Measurements from ENCODE around the gene RALA.

Gene RALA

DNA sequence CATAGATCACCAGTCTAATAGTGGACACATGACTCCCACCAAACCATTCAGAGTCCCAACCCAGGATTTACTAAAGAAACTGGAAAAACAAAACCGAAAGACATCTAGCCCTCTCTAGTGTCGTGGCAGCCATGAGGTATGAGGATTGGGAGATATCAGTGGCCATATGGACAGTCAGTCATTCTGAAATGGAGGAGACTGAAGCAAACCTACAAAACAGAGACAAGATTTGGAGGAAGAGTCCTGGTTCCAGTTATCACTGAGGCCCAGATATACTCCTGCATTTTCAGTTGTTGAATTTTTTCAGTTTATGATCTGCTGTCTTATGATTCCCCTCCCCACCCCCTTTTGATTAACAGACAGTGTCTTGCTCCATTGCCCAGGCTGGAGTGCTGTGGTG lies 9.1 kb upstream of the RALA start:
- DNase-seq: no peak

DNA sequence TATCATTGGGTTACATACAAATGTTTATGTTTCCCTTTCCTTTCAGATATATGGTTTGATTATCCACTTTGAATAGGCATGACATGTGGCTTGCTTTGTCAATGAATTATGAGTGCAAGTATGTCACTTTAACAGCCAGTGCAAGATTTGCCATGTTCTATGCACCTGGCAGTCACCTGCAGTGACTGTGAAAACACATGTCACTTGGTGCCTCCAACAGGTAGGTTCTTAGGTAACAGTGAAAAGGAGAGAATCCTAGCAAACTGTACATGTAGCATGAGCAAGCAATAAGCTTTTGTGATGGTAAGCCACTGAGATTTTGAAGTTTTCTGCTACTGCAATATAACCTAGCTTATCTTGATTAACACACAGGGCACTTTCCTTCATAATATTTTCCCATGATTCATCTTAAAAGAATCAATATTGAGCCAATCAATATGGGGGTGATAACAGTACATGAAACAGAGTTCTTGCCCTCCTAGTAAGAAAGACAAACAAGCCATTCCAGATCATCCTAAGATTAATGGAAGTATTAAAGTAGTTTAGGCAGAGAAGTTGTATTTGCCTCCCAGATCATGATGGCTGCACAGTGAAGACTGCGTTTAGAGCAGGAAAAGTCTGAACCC lies 7.9 kb upstream of the RALA start:
- no peak for DNase-seq

DNA sequence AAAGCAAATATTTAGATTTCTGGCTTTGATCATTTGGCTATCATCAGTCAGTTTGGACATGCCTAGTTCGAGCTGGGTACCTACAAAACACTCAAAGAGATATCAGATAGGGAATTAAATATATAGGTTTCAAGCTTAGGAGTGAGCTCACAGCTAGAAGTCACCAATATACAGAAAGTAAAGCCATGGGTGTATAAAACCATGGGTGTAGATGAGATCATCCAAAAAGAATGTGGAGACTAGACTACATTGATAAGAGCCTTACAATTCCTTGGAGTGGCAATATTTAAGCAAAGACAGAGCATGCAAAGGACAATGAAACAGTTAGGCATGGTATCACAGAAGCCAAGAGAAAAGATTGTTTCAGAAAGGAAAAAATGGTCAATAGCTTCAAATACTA lies 7.2 kb upstream of the RALA start:
- no peak for DNase-seq

DNA sequence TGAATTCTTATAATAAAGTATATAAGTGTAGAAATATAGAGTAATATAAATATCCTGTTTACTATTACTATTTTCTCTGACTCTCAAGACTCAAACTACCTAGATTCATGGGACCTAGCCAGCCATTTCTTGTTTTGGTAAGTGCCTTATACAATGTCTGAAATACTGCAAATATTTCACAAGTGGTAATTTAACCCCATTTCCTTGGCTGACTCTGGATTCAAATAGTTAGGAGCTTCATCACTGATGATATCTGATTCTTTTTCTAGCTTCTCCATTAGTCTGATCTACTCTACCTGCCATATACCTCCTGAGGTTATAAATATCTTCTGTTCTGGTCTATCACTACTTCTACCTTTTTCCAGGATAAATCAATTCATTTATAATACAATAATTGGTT lies 6.4 kb upstream of the RALA start:
- no peak for DNase-seq

DNA sequence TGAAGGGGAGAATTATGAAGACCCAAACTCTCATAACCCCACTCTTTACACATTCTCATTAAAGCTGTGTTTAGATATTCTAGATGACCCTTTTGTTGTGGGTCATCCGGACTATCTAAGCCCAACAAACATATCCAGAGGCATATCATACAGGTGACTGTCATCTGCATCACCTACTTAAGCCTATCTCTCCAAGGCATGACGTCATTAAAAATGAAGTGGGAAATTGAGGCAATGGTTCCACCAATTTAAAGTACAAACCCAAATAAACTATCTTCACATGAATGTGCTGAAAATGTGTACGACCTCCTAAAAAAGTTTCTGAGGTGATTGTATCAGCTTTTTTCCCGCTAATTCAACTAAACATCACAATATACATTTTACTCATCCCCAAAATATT lies 4.5 kb upstream of the RALA start:
- DNase-seq: no peak

DNA sequence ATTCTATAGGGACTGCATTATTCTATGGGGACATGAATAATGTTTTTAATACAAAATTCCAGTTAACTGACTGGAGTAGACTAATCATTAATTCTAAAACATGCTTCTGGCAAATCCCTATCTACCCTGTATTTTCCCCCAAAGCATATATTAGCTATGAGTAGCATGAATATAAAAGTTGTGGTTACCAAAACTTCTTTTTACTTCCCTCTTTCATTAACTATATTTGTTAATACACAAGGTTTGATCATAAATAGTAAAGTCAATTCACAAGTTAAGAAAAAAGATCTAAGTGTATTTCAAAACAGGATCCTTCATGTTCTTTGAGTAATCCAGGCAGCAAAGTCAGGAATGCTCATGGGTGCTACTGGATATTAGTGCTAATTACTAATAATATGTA lies 2.9 kb upstream of the RALA start:
- no peak for DNase-seq

DNA sequence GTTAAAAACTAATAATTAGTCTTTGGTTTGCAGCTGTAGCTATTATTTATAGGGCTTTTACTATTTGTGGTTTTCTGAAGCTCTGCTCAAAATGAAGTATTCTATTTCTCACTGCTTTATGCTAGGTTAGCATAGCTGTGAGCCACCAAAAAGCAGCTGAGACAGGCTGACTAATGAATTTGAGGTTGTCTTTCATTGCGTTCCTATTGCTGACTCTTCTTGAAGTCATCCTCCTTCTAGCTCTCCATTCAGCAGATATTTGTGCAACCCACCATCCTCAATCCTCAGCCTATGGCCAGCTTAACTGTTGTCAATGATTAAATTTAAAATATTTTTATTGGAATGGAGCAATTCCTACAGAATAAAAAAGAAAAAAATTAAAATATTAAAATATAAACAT lies 2.1 kb upstream of the RALA start:
- no peak for DNase-seq

DNA sequence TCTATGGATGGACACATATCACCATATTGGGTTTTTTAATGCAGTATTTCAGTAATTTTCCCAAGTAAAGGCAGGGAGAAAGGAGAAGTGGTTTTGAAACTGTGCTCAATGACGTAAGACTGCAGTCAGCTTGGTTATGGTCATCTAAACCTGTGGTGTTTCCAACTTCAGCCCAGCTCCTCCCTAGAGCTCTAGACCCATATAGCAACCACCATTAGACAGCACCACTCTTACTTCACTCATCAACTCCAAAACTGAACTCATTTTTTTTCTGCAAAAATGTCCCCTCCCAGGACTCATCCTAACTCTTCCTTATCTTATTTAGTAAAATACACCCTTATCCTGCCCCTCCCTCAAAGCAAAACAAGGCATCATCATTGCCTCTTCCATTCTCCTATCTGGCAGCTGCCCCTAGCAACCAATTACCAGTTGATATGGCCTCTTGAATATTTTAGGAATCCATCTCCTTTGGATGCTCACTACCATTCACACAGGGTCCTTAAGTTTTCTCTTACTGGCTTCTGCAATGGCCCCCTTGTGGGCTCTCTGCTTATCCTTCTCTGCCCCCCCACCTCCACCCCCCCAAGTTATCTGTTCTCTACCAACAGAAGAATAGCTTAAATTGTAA lies 1.5 kb upstream of the RALA start:
- DNase-seq: no peak

DNA sequence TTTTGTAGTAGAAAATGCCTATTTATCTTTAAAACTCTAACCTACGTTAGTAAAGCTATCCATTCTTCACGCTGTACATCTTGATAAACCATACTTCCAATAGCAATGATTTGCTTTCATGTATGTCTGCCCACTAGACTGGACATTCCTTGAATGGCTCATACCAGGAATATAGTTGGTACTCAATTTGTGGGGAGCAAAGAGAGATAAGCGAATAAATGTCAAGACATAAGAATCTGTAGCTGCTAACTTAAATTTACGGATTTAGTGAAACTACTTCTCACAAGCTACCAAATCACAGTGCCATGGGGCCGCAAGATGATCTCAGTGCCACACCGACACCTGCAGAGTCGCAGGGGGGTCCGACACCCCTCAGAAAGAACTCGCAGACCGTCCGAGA lies 763 bp upstream of the RALA start:
- no peak for DNase-seq

DNA sequence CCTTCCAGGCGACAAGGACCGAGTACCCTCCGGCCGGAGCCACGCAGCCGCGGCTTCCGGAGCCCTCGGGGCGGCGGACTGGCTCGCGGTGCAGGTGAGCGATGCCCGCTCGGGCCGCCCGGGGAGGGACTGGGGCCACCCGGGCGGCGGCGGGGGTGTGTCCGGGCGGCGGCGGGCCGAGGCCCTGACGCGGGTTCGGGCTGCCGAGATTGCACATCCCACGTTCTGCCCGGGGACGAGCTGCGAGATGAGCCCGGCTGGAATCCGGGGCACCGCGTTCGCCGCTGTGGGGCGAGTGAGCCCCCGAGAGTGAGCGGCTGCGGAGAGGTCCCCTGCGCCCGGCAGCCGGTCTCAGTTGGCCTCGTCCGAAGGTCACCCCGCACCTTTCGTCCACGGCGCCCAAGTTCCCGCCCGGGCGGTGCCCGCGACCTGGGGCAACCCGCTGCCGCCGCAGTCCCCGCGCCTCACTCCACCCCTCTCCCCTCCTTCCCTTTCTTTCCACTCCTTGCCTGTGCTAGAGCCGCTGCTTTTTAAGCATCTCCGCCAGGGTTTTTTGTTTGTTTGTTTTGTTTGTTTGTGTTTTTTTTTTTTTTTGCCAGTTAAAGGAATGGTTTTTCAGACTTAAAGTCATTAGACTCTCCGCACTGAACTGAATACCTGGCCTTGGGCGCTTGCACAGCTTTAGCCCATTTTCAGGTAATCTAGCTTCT lies 515 bp downstream of the RALA start:
- DNase-seq: no peak

DNA sequence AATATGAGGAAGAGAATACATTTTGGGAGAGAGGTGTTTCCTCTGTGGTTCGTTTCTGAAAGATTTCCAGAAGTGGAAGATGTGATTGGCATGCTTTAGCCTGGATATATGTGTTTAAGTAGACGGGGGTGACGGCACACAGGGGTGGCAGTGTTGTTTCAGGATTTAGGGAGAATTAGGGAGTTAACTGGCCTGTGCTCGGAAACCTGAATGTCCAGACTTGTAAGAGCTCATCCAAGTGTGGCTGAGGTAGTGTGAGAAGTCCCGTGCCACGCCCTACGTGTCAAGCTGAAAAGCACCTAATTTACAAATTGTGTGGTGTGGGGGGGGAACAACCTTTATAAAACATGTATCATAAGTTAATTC lies 1.1 kb downstream of the RALA start:
- DNase-seq: no peak

DNA sequence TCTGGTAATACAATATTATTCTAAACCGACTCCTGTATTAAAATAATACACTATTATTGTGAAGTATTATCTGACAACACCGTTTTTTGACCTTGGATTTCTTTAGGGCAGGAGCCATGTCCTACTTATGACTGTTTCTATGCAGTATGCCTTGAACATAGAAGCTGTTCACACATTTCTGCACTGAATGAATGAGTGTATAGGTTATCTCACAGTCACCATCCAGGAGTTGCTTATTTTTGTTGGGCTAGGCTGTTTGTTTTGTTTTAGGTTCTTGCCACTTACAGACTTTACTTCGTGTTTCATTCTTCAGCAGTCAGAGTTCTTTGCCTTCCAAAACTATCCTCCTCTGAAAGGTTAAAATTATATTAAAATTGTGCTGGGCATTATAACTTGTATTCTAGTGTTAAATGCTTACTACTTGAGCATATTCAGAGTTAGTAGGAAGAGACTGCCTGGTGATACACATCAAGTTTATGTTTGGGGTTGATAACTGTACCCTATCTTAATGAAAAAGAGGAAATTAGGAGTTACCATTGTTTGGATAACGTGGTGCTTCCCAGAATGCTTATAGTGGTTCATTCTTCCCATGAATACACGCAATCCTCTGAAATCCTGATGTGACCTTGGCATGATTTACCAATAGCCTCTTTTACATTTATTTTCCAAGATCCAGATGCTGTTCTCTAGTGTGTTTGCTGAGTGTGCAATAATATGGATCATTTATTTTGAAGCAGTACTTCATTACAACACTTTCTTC lies 1.7 kb downstream of the RALA start:
- DNase-seq: no peak

DNA sequence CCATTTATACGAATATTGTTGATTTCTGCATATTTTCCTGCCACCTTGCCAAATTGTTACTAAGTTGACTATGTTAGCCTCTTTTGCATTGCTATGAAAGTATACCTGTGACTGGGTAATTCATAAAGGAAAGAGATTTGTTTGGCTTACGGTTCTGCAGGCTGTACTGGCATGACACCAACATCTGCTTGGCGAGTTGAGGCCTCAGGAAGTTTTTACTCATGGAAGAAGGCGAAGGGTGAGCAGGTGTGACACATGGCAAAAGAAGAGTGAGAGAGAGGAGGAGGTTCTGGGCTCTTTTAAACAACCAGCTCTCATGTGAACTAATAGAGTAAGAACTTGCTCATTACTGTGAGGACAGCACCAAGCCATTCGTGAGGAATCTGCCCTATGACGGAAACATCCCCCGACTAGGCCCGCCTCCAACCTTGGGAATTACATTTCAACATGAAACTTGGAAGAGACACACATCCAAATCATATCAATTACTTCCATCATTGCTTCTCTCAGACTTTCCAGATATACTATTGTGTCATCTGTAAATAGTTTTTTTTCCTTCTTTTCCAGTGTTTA lies 8.4 kb downstream of the RALA start:
- DNase-seq: no peak

DNA sequence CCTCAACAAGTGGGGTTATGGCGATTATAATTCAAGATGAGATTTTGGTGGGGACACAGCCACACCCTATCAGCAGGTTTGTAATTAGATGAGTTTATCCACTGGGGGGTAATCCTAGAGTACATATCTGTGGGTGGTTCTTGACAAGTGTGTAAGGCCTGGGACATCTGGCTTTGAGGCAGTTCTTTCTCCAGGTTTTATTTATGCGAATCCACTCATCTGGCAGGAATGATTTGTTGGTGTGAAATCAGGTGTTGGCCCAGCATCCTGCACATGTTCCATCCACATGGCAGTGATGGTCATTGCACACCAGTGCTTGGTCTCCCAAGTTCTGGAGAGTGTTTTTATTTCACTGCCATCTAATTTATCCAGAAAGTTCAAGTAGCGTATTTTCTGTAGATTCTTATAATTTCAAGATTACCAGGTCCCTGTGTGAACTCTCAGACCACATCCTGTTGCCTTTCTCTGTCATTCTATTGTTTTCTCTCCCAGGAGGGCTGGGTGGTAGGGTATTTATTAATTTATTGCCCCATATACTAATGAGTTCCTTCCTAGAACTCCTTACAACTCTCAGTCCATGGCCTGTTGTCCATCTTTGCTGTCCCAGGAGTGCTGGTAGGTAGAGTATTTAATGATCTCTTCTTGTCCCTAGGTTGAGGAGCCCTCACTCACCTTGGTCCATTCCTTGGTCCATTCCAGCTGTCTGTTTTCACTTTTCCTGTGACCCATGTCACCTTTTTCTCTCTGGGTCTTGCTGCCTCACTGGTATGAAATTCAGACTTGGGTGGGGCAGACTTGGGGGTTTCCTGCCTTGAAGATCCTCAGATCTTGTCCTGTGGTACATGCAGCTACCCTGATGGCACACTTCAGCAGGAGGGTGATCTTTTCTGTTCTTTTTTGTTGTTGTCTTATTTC lies 10.4 kb downstream of the RALA start:
- DNase-seq: no peak

DNA sequence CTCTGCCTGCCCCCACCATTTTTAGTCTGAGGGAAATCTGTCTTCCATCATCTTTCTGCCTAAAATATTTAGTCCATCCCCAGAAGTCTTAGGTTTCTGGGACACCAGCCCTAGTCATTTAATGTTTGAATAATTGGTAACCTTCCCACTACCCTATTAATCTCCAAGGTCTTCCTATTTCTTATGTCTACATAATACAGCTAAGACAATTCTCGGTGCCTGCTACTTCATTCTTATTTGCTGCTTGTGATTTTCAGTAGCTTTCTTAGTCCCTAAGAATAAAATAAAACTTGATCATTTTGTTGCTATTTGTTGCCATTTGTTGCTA lies 11.1 kb downstream of the RALA start:
- no peak for DNase-seq

DNA sequence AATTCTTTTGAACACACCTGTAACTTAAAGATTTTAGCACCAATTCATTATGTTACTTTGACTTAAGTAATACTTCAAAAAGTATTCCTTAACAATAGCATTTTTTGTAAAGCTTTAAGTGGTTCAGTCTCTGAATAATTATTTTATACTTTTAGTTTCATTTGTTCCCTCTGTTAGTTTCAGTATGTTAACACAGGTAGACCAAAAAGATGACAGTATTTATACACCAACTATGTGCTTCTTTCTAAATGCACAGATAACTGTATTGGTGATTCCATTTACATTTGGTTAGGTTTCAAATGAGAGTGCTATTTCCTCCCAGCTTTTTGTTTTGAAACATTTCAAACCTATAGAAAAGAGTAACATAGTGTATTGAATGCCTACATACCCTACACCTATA lies 14.0 kb downstream of the RALA start:
- no peak for DNase-seq

DNA sequence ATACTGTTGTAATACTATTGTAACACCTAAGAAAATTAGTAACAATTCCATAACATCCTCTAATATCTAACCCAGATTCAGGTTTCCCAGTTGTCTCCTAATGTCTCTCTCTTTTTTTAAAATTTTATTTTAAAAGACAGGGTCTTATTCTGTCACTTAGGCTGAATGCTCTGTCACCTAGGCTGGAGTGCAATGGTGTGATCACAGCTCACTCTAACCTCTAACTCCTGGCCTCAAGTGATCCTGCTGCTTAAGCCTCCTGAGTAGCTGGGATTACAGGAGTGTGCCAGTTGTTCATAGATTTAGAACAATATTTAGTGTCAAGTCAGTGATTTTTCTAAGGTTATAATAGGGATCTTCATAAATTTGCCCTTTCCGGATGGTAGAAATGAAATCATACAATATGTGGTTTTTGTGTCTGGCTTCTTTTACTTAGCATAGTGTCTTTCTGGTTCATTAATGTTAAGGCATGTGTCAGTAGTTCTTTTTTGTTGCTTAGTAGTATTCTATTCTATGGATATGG lies 14.7 kb downstream of the RALA start:
- DNase-seq: no peak

DNA sequence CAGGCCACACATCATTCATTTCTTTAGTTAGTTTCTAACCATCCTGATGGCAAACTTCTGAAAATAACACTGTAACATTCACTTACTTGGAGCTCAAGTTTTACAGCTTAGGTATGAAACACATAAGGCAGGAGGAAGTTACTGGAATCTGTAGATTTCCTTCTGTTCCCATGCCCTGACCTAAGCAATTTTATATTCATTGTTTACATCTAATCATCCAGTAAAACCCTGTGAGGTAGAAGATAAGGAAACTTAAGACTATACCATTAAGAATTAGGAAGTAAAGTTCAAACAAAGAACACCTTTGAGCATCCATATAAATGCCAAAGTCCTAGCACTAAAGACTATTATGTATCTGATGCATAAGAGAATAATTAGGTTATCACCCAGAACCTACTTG lies 19.5 kb downstream of the RALA start:
- DNase-seq: no peak

DNA sequence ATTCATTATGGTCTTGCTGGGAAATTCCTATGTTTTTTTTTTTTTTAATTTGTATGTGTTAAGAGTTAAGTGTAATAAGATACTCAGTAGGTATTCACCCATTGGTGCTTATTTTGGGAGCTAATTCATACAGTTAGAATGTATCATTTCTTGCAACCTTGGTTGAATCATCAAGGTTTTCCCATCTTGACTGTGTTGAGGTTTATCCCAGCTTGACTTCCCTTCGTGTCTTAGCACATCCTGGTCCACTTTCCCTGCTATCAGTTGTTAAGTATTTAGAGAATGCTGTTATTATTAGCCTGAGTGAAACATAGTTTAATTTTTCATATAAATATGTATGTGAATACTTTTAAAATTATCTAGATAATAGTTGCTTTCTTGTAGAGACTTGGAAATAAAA lies 20.8 kb downstream of the RALA start:
- DNase-seq: no peak

DNA sequence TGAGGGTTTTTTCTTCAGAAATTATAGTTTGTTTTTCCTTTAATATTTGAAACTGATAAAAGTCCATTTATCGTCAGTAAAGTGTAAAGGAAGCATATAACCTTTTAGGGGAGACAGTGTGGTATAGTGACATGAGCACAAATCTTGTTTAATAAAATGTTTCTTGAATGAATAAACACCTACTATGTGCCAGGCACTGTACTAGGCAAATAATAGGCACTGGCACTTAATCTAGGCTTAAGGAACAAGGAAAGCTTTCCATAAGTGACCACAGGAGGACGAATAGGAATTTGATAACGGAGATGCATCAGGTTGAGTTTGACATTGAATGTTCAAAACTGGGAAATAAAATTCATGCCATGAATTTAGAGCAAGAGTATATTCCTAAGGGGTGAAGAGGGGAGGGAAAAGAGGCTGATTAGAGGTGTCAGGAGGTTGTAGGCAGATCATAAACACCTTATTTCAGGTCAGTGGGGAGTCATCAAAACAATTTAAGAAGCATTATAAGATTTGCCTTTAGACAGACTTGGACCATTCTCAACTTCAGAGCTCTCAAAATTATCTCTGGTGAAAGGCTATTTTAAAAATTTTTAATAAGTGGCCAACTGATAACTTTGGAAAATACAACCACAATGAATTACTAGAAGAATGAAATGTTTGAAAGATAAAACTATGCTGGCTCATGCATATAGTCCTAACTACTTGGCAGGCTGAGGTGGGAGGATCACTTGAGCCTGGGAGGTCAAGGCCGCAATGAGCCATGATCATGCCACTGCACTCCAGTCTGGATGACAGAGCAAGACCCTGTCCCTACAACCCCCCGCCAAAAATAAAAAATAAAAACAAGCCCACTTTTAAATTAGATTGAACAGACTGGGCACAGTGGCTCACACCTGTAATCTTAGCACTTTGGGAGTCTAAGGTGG lies 22.4 kb downstream of the RALA start:
- DNase-seq: no peak

DNA sequence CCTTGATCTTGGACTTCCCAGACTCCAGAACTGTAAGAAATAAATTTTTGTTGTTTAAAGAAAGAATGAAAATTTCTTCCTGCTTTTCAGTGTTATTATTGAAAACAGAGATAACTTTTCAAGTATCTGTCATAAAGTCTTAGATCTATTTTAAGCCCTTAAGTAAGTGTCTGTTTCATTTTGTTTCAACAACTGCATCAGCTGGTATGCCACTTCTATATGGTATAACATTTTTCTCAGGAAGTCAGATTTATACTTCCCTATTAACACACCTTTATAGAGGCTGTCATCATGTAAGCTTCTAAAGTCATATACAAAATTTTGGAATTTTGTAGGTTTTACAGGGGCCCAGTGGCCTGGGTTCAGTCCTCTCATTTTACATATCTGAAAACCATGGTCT lies 24.4 kb downstream of the RALA start:
- DNase-seq: no peak
